Tibial nerve (tissue), 4 donors: ENCODE data around the gene SERINC2.

Source experiments
- CTCF ChIP-seq, 5 experiments: fragments of 200-600 bp in 3 of 5; fragments of 450-650 bp in 2 of 5; sonication (generic) in 3 of 5; IDR thresholded peaks; one replicate each; pipeline ENCODE4 v1.5.1; 2016 to 2019; ENCODE audit warnings: antibody characterized with exemption in 5 of 5, mild to moderate bottlenecking in 3 of 5, moderate library complexity in 2 of 5
- EP300 ChIP-seq, 2 donors: sonication (generic); formaldehyde crosslinking; IDR thresholded peaks; one replicate each; pipeline ENCODE4 v1.6.1; 2017; ENCODE audit warnings: antibody characterized with exemption in 2 of 2, mild to moderate bottlenecking in 1 of 2
- POLR2A ChIP-seq, 2 donors: fragments of 450-650 bp; IDR thresholded peaks; one replicate each; pipeline ENCODE4 v1.6.1; 2017; ENCODE audit warnings: antibody characterized with exemption in 2 of 2, mild to moderate bottlenecking in 2 of 2, moderate library complexity in 2 of 2

- no peak for TF ChIP-seq POLR2A (IDR thresholded peaks at IDR 0.05)
- no peak for TF ChIP-seq EP300 (IDR thresholded peaks at IDR 0.05)
- no peak for TF ChIP-seq CTCF (IDR thresholded peaks at IDR 0.05)
Observed at GRCh38 chr1:31470794-31471315, 57.8 kb downstream of the SERINC2 start.
